K562 (cell line): ENCODE data around the gene RPL27. TPM values are rescaled to one million over a fixed set of nuclear protein-coding genes. Genes with fewer than 3 reads are reported as not detected.

Experiments used
- ASH1L ChIP-seq: fragments of 450-650 bp; IDR thresholded peaks from 2 replicates; pipeline ENCODE4 v1.6.1; 2018; ENCODE audit warnings: borderline replicate concordance, mild to moderate bottlenecking, low read depth; ENCODE audit not compliant: partially characterized antibody
- RUNX1 ChIP-seq: sonication (generic); IDR thresholded peaks from 2 replicates; pipeline ENCODE4 v1.6.1; 2016; ENCODE audit warnings: antibody characterized with exemption, low read depth
- ZBTB40 ChIP-seq, 2 experiments: fragments of 450-650 bp in 1 of 2; sonication (generic) in 1 of 2; formaldehyde crosslinking in 1 of 2; IDR thresholded peaks; 2 replicates each; pipeline versions ENCODE4 v1.7.1 to v1.9.0; 2016 to 2022; ENCODE audit warnings: inconsistent platforms in 1 of 2, mild to moderate bottlenecking in 1 of 2, missing genetic modification reagents in 1 of 2
- ZNF24 ChIP-seq: fragments of 450-650 bp; IDR thresholded peaks from 2 replicates; pipeline ENCODE4 v1.6.1; 2016
- polyA plus RNA-seq, 8 experiments: library from polyadenylated mRNA; depleted of rRNA in 4 of 8; stranded (reverse) in 5 of 8; unstranded in 3 of 8; fragments of >200 nt; fragmentation: Nextera tagmentation in 2 of 8; fragmentation: Illumina TruSeq in 1 of 8; extraction: Ambion mirVana in 2 of 8; extraction: Trizol in 1 of 8; gene quantifications; 2 replicates each; pipeline versions ENCODE4 v1.2.1 to v1.2.3, GENCODE V29; 2011 to 2014; ENCODE audit warnings: inconsistent platforms in 1 of 8, missing spikeins in 1 of 8
- total RNA-seq, 7 experiments: library from RNA; depleted of rRNA in 6 of 7; stranded (reverse); fragments of >200 nt in 6 of 7; fragmentation: Illumina TruSeq in 2 of 7; extraction: Trizol in 2 of 7; gene quantifications; 2 replicates each; pipeline versions ENCODE4 v1.2.1 to v1.2.3, GENCODE V29; 2011 to 2021; ENCODE audit warnings: low replicate concordance in 1 of 7
- TF ChIP-seq, protein P1 (sequence below): fragments of 450-650 bp; IDR thresholded peaks from 2 replicates; pipeline ENCODE4 v1.6.1; 2018; ENCODE audit not compliant: partially characterized antibody

Gene RPL27
- total and polyA plus RNA-seq, 9 of the 15 experiments (the other 6 are each of a cell fraction or from before 2014, with no cell fraction given): 1,539 to 6,155 (median 3,710) TPM

GRCh38 chr17:43039646-43040045 lies 41.4 kb downstream of the RPL27 start (continued):
- TF ChIP-seq ZBTB40 (IDR thresholded peaks at IDR 0.05) (no peak), ZBTB40 (CRISPR knock-in tag; IDR thresholded peaks at IDR 0.05) (no peak), RUNX1 (no peak), ZNF24 (no peak), ASH1L (no peak)
- TF ChIP-seq, protein P1, sequence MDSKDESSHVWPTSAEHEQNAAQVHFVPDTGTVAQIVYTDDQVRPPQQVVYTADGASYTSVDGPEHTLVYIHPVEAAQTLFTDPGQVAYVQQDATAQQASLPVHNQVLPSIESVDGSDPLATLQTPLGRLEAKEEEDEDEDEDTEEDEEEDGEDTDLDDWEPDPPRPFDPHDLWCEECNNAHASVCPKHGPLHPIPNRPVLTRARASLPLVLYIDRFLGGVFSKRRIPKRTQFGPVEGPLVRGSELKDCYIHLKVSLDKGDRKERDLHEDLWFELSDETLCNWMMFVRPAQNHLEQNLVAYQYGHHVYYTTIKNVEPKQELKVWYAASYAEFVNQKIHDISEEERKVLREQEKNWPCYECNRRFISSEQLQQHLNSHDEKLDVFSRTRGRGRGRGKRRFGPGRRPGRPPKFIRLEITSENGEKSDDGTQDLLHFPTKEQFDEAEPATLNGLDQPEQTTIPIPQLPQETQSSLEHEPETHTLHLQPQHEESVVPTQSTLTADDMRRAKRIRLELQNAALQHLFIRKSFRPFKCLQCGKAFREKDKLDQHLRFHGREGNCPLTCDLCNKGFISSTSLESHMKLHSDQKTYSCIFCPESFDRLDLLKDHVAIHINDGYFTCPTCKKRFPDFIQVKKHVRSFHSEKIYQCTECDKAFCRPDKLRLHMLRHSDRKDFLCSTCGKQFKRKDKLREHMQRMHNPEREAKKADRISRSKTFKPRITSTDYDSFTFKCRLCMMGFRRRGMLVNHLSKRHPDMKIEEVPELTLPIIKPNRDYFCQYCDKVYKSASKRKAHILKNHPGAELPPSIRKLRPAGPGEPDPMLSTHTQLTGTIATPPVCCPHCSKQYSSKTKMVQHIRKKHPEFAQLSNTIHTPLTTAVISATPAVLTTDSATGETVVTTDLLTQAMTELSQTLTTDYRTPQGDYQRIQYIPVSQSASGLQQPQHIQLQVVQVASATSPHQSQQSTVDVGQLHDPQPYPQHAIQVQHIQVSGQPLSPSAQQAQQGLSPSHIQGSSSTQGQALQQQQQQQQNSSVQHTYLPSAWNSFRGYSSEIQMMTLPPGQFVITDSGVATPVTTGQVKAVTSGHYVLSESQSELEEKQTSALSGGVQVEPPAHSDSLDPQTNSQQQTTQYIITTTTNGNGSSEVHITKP: no peak
